IMR-90 (cell line): ENCODE measurements around the gene FBXL13. TPM values are rescaled to one million over a fixed set of nuclear protein-coding genes. Genes with fewer than 3 reads are reported as not detected.

Experiments used
- ATAC-seq: fragments of 200-7000 bp; cut with Tn5 transposase; 2 replicates; pipeline ENCODE4 v1.9.1; 2020; ENCODE audit warnings: low read depth, mild to moderate bottlenecking, moderate library complexity
- BruUV-seq: library from RNA; stranded (reverse); fragments of 400-500 nt; replicated peaks from 2 replicates; lab custom pipeline; 2021; lab: Mats Ljungman, UMichigan
- CTCF ChIA-PET: fragments of 300-600 bp; formaldehyde crosslinking; extraction: SDS; loops from one replicate; lab custom pipeline; 2021; ENCODE audit warnings: antibody characterized with exemption; lab: Yijun Ruan, JAX
- POLR2A ChIA-PET: fragments of 300-600 bp; sonication (Branson Sonifier 250); formaldehyde crosslinking; loops from one replicate; lab custom pipeline; 2022; ENCODE audit warnings: antibody characterized with exemption; ENCODE audit not compliant: unreplicated experiment; lab: Charles Lee
- DNase-seq: peaks from one replicate; pipeline ENCODE4 v3.0.0; 2013
- H2AFZ ChIP-seq: replicated peaks from 2 replicates; pipeline ENCODE3; 2013; ENCODE audit warnings: low read length, mild to moderate bottlenecking; ENCODE audit not compliant: poor library complexity
- H2AK5ac ChIP-seq: 2 replicates; pipeline ENCODE4 v1.6.1; 2013; ENCODE audit warnings: low read depth, low read length, inconsistent platforms
- H2AK9ac ChIP-seq: replicated peaks from 2 replicates; pipeline ENCODE3; 2013; ENCODE audit warnings: mild to moderate bottlenecking, low read depth, low read length, moderate library complexity; ENCODE audit not compliant: poor library complexity
- H2BK120ac ChIP-seq: 2 replicates; pipeline ENCODE4 v1.6.1; 2013; ENCODE audit warnings: low read depth, low read length, inconsistent platforms
- H2BK15ac ChIP-seq: 3 replicates; pipeline ENCODE4 v1.6.1; 2013; ENCODE audit warnings: low read depth, low read length, inconsistent platforms
- H2BK20ac ChIP-seq: 2 replicates; pipeline ENCODE4 v1.6.1; 2013; ENCODE audit warnings: low read depth, mild to moderate bottlenecking, inconsistent platforms, low read length, moderate library complexity
- H2BK5ac ChIP-seq: 2 replicates; pipeline ENCODE4 v1.6.1; 2013; ENCODE audit warnings: mild to moderate bottlenecking, low read depth, low read length, inconsistent platforms; ENCODE audit not compliant: poor library complexity, severe bottlenecking
- H3K14ac ChIP-seq: replicated peaks from 2 replicates; pipeline ENCODE4 v1.6.1; 2013; ENCODE audit warnings: low read depth, low read length, inconsistent platforms
- H3K18ac ChIP-seq: 2 replicates; pipeline ENCODE4 v1.6.1; 2013; ENCODE audit warnings: low read depth, low read length, control low read depth
- H3K23ac ChIP-seq: 2 replicates; pipeline ENCODE4 v1.6.1; 2013; ENCODE audit warnings: low read depth, low read length, inconsistent platforms
- H3K27ac ChIP-seq: 2 replicates; pipeline ENCODE4 v1.5.1; 2013; ENCODE audit warnings: mild to moderate bottlenecking, control low read depth, low read length; ENCODE audit not compliant: insufficient read depth
- H3K27me3 ChIP-seq: 2 replicates; pipeline ENCODE4 v1.6.1; 2013; ENCODE audit warnings: low read length; ENCODE audit not compliant: control insufficient read depth, insufficient read depth
- H3K36me3 ChIP-seq: 2 replicates; pipeline ENCODE4 v1.6.1; 2013; ENCODE audit warnings: low read length, mixed read lengths; ENCODE audit not compliant: control insufficient read depth, insufficient read depth
- H3K4ac ChIP-seq: 2 replicates; pipeline ENCODE4 v1.6.1; 2013; ENCODE audit warnings: low read depth, low read length, inconsistent platforms
- H3K4me1 ChIP-seq: 2 replicates; pipeline ENCODE4 v1.6.1; 2013; ENCODE audit warnings: low read length, mixed read lengths; ENCODE audit not compliant: control insufficient read depth, insufficient read depth
- H3K4me2 ChIP-seq: 2 replicates; pipeline ENCODE4 v1.6.1; 2013; ENCODE audit warnings: low read depth, mild to moderate bottlenecking, control low read depth, low read length, moderate library complexity
- H3K4me3 ChIP-seq: 2 replicates; pipeline ENCODE4 v1.5.1; 2013; ENCODE audit warnings: low read depth, mild to moderate bottlenecking, control low read depth, low read length, moderate library complexity; ENCODE audit not compliant: insufficient read depth
- H3K56ac ChIP-seq: 2 replicates; pipeline ENCODE4 v1.6.1; 2013; ENCODE audit warnings: low read length, inconsistent platforms; ENCODE audit not compliant: insufficient read depth; ENCODE audit errors: extremely low read depth
- H3K79me1 ChIP-seq, 2 experiments: 2 replicates each; pipeline ENCODE4 v1.6.1; 2013; ENCODE audit warnings: low read length in 2 of 2, inconsistent platforms in 1 of 2, low read depth in 1 of 2
- H3K9ac ChIP-seq: 2 replicates; pipeline ENCODE4 v1.6.1; 2013; ENCODE audit warnings: low read depth, low read length, control low read depth
- H3K9me1 ChIP-seq: 2 replicates; pipeline ENCODE4 v1.6.1; 2013; ENCODE audit warnings: low read length, inconsistent platforms; ENCODE audit not compliant: insufficient read depth
- H3K9me3 ChIP-seq: 2 replicates; pipeline ENCODE4 v1.6.1; 2013; ENCODE audit warnings: low read length; ENCODE audit not compliant: control insufficient read depth, insufficient read depth
- H4K20me1 ChIP-seq: 2 replicates; pipeline ENCODE4 v1.6.1; 2013; ENCODE audit warnings: low read length, inconsistent platforms; ENCODE audit not compliant: insufficient read depth
- H4K5ac ChIP-seq: 2 replicates; pipeline ENCODE4 v1.6.1; 2013; ENCODE audit warnings: mild to moderate bottlenecking, low read depth, low read length, control low read depth
- H4K8ac ChIP-seq, 2 experiments: 2 replicates each; pipeline ENCODE4 v1.6.1; 2013; ENCODE audit warnings: low read depth in 2 of 2, low read length in 2 of 2, control low read depth in 1 of 2, inconsistent platforms in 1 of 2
- H4K91ac ChIP-seq: 2 replicates; pipeline ENCODE4 v1.6.1; 2013; ENCODE audit warnings: low read depth, low read length, inconsistent platforms; ENCODE audit not compliant: insufficient read depth
- BHLHE40 ChIP-seq: fragments of 150-350 bp; IDR thresholded peaks from 2 replicates; pipeline ENCODE4 v1.6.1; 2016; ENCODE audit warnings: mild to moderate bottlenecking, low read depth, low read length
- CEBPB ChIP-seq: IDR thresholded peaks from 2 replicates; pipeline ENCODE4 v1.6.1; 2012; ENCODE audit warnings: low read depth, low read length, improper control_type of control experiment
- FOS ChIP-seq: fragments of 150-350 bp; IDR thresholded peaks from 2 replicates; pipeline ENCODE4 v1.6.1; 2016; ENCODE audit warnings: low read depth, low read length
- MXI1 ChIP-seq: IDR thresholded peaks from 2 replicates; pipeline ENCODE4 v1.6.1; 2012; ENCODE audit warnings: low read depth, mild to moderate bottlenecking, low read length, moderate library complexity, borderline replicate concordance
- RFX5 ChIP-seq: IDR thresholded peaks from 2 replicates; pipeline ENCODE4 v1.8.0; 2012; ENCODE audit warnings: low read depth, mild to moderate bottlenecking, low read length, moderate library complexity
- dilution Hi-C: fragments of 300-500 bp; cut with HindIII; formaldehyde crosslinking; loops from one replicate; pipeline ENCODE4 v1.14.3; 2018; ENCODE audit warnings: low sequenced_read_pairs; ENCODE audit not compliant: unreplicated experiment
- in situ Hi-C: fragments of 300-500 bp; cut with MboI; formaldehyde crosslinking; loops from 3 replicates; pipeline ENCODE4 v1.14.3; 2019; ENCODE audit warnings: low sequenced_read_pairs, inconsistent platforms, mixed read lengths
- intact Hi-C: fragments of 100-400 bp; cut with micrococcal nuclease; formaldehyde crosslinking; loops from 2 replicates; pipeline ENCODE4 v1.10.0; 2022
- polyA plus RNA-seq, 3 experiments: library from polyadenylated mRNA; depleted of rRNA; stranded (reverse); fragments of >200 nt; gene quantifications; 2 replicates each; pipeline ENCODE4 v1.2.3, GENCODE V29; 2012; ENCODE audit warnings: low replicate concordance in 1 of 3
- total RNA-seq: library from RNA; depleted of rRNA; stranded (reverse); fragments of >200 nt; gene quantifications from 2 replicates; pipeline ENCODE4 v1.2.3, GENCODE V29; 2012

Gene FBXL13
- total and polyA plus RNA-seq, 2 of the 4 experiments (the other 2 are of a cell fraction) = 0.24 to 0.36 TPM

DNA sequence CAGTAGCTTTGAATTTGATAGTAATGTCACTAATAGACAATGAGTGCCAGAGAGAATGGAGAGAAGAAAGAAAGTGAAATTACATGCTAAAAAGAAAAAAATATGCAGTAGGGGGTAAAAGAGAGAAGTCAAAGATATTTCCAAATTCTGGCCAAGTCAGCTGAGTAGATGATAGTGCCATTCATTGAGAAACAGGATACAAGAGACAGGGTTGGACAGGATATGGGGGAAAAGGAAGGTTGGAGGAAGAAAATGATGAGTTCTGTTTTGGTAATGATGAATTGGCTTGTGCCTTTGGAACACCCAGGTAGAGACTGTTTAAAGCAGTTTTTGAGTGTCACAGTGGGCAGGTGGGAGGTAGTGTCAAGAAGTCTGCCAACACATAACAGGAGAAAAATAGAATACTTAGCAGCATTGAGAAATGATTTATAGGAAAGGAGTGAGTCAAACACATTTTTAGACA is 83.5 kb downstream of the FBXL13 start:
- TF ChIP-seq CEBPB (no peak), BHLHE40 (no peak), MXI1 (no peak), RFX5 (no peak), FOS (no peak)
- Histone ChIP-seq H3K9me3 (no peaks in the 10 kb centered on the region), H3K23ac (peak overlapping the region; percentile 52), H3K36me3 (no peaks in the 10 kb centered on the region), H4K5ac (peak overlapping the region; percentile 84; the same call in 1 of the 2 replicates), H3K79me1 (no peaks in the 10 kb centered on the region), H3K27me3 (no peaks in the 10 kb centered on the region), H3K9me1 (peaks cover 12% of the 10 kb centered on the region), H2BK5ac (peak overlapping the region; percentile 63), H3K4me2 (no peak overlapping the region), H2AK9ac (no peak overlapping the region), H3K4me3 (no peak overlapping the region), H3K18ac (peak overlapping the region; percentile 93), H2BK15ac (peak overlapping the region; percentile 97), H3K56ac (no peak overlapping the region), H3K4me1 (peaks cover 18% of the 10 kb centered on the region), H3K14ac (peak overlapping the region; percentile 91), H3K4ac (peak overlapping the region; percentile 87), H3K27ac (peak overlapping the region; percentile 48; the same call in 1 of the 2 replicates), H2AK5ac (peak overlapping the region; percentile 73; the same call in 1 of the 2 replicates), H2BK20ac (peak overlapping the region; percentile 94), H3K9ac (no peak overlapping the region), H2AFZ (no peak overlapping the region), H4K8ac (peak overlapping the region in 1 of 2 experiments; percentile 71; a peak in 3 of 4 replicates), H4K91ac (peak overlapping the region; percentile 61), H2BK120ac (peak overlapping the region; percentile 93), H4K20me1 (no peaks in the 10 kb centered on the region)
- dilution Hi-C loops = no loop called here
- CTCF ChIA-PET = no interaction called here
- DNase-seq (no peak), ATAC-seq (no peak)
- no TSS peak for BruUV-seq
- POLR2A ChIA-PET = no interaction called here
- in situ Hi-C loops = no loop called here
- intact Hi-C loops = no loop called here
